Stimulated activated CD4-positive, alpha-beta T cell treated with anti-CD3 and anti-CD28 coated beads, Interleukin-12 subunit alpha, Interleukin-12 subunit beta, amount 100 ng/mL, for 24 hours (primary cell): Measurements from ENCODE around the gene CHSY1.
"Not testable (repeated sequence)": the region's sequence is repeated elsewhere in the genome, so short reads cannot be mapped to it uniquely, and the experiment has no call there.

ENCODE experiments used
- DNase-seq, 2 experiments: peaks; one replicate each; pipeline ENCODE4 v3.0.0-alpha.2; 2020; ENCODE audit warnings: low read depth in 2 of 2

The CHSY1 gene

GRCh38 chr15:101244889-101245668 lies 6.8 kb downstream of the CHSY1 start:
- no peak for DNase-seq

GRCh38 chr15:101244036-101244781 lies 7.6 kb downstream of the CHSY1 start:
- no peak for DNase-seq

- no peak for DNase-seq
These were observed 8.4 kb downstream of the CHSY1 start for GRCh38 chr15:101243420-101243819.

- no peak for DNase-seq
These were observed 8.9 kb downstream of the CHSY1 start for GRCh38 chr15:101242999-101243336.

- peak in 1 of 2 experiments; percentile 17 for DNase-seq
These were observed 9.5 kb downstream of the CHSY1 start for GRCh38 chr15:101242160-101242998.

GRCh38 chr15:101240358-101240757 lies 11.5 kb downstream of the CHSY1 start:
- no peak for DNase-seq

GRCh38 chr15:101239724-101240136 lies 12.1 kb downstream of the CHSY1 start:
- DNase-seq, result no peak

GRCh38 chr15:101237251-101237650 lies 14.6 kb downstream of the CHSY1 start:
- DNase-seq, result no peak

GRCh38 chr15:101233651-101234280 lies 18.1 kb downstream of the CHSY1 start:
- no peak for DNase-seq

- DNase-seq, result no peak
These were observed 19.2 kb downstream of the CHSY1 start for GRCh38 chr15:101232677-101233076.

GRCh38 chr15:101228313-101228712 lies 23.5 kb downstream of the CHSY1 start:
- DNase-seq, result no peak

GRCh38 chr15:101225658-101226057 lies 26.2 kb downstream of the CHSY1 start:
- no peak for DNase-seq

GRCh38 chr15:101221902-101222301 lies 29.9 kb downstream of the CHSY1 start:
- no peak for DNase-seq

GRCh38 chr15:101220060-101220459 lies 31.8 kb downstream of the CHSY1 start:
- DNase-seq, result no peak

GRCh38 chr15:101219441-101219840 lies 32.4 kb downstream of the CHSY1 start:
- DNase-seq, result no peak

- no peak for DNase-seq
These were observed 34.4 kb downstream of the CHSY1 start for GRCh38 chr15:101217446-101217845.

- DNase-seq, result no peak
These were observed 35.7 kb downstream of the CHSY1 start for GRCh38 chr15:101216100-101216499.

GRCh38 chr15:101215681-101216080 lies 36.2 kb downstream of the CHSY1 start:
- no peak for DNase-seq

- not testable (repeated sequence) for DNase-seq
These were observed 37.3 kb downstream of the CHSY1 start for GRCh38 chr15:101214435-101215097.

- no peak for DNase-seq
These were observed 38.3 kb downstream of the CHSY1 start for GRCh38 chr15:101213570-101213969.

- DNase-seq, result no peak
These were observed 38.7 kb downstream of the CHSY1 start for GRCh38 chr15:101213147-101213546.
